KOPT-K1 (cell line): Measurements from ENCODE around the gene PLCL2.
A peak's percentile ranks its signal among the peaks of the same experiment; 100 is the strongest.

Experiments used
- H3K27ac ChIP-seq: fragments of 200-600 bp; sonication (generic); 2 replicates; pipeline ENCODE4 v1.5.1; 2016; ENCODE audit warnings: antibody characterized with exemption, mild to moderate bottlenecking, low read depth, low read length; ENCODE audit not compliant: poor library complexity, severe bottlenecking
- H3K36me3 ChIP-seq: fragments of 200-600 bp; sonication (generic); 2 replicates; pipeline ENCODE4 v1.5.1; 2017; ENCODE audit warnings: antibody characterized with exemption, mild to moderate bottlenecking, low read length, moderate library complexity; ENCODE audit not compliant: insufficient read depth
- H3K9me3 ChIP-seq: fragments of 200-600 bp; sonication (generic); 2 replicates; pipeline ENCODE4 v1.5.1; 2017; ENCODE audit warnings: antibody characterized with exemption, low read length, mild to moderate bottlenecking; ENCODE audit not compliant: insufficient read depth, poor library complexity, severe bottlenecking

PLCL2 gene

DNA sequence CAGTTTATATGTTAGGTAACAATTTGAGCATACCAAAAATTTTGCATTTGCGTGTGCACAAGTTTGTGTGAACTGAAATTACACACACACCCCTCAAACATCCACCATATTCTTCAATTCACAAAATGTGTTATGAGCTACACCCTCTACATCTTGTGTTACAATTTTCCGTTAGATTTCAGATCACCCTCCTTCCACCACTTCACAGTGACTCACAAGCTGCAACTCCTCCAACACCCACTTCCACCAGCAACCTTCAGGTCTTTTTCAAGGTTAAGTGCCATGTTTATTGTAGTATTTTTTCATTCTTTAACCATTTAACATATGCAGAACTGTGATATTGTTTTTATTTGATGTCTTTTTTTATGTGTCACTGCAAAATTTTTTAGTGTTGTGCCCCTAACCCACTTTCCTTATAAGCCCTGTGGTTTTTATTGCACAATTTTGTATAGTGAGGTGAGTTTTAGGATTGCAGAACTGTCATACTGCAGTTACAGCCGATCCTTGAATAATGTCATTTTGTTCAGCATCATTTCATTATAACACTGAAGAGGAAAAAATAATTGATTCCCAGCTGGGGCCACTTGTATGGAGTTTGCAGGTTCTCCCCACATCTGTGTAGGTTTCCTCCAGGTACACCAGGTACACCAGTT lies 148.9 kb downstream of the PLCL2 start:
- Histone ChIP-seq H3K36me3 (no peaks in the 10 kb centered on the region), H3K27ac (no peak overlapping the region), H3K9me3 (no peaks in the 10 kb centered on the region)

DNA sequence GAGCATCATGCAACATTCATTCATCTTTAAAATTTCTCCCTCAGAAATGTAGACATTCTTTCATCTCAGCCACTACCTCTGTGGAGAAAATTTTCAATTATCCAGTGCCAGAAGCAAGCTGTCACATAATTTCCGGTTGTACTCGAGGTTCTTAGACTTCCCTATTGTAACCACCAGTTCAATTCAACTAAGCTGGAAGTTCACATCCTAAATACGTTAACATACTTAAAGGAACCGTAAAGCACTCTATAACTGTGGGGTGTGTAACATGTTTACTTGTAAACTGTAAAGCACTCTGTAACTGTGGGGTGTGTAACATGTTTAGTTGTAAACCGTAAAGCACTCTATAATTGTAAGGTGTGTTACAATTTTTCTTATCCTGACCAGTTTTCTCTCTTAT lies 150.3 kb downstream of the PLCL2 start:
- no peak overlapping the region for H3K27ac ChIP-seq
- H3K9me3 ChIP-seq, result no peaks in the 10 kb centered on the region
- H3K36me3 ChIP-seq, result no peaks in the 10 kb centered on the region

DNA sequence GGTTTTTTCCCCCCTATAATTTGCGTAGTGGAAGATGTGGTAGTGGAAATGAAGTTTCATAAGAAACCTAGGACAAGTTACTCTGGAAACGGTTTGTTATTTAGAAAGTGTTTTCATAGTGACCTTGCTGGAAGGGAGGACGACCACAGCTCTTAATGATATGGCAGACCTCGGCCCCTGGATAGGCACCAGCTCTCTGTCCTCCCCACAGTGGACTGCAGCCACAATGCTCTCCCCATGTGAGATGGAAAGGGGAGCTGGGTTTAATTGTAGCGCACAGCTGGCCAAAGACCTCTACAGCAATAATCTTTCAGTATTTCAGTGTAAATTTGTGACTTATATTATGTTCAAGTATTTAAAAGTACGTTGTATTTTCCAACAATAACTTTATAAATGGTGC lies 151.2 kb downstream of the PLCL2 start:
- H3K9me3 ChIP-seq, result no peaks in the 10 kb centered on the region
- no peak overlapping the region for H3K27ac ChIP-seq
- H3K36me3 ChIP-seq, result no peaks in the 10 kb centered on the region

DNA sequence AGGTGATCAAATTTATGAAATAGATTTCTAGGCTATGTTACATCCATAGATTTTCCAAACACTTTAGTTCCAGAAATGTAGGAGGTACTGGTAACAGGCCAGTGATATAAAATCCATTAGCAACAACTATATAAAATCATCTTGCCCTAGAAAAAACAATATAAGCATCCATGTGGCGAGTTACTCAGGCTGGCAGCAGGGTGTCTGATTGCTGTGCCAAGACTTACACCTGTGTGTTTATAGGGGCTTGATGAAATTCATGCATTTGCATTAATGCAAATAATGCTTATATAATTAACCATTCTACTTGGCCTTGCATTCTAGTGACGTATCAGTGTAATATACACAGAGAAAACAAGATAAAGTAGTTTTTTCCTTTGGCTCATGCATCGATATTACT lies 153.4 kb downstream of the PLCL2 start:
- Histone ChIP-seq H3K9me3 (no peaks in the 10 kb centered on the region), H3K36me3 (peaks cover 2% of the 10 kb centered on the region; the same call in 1 of the 2 replicates), H3K27ac (no peak overlapping the region)

DNA sequence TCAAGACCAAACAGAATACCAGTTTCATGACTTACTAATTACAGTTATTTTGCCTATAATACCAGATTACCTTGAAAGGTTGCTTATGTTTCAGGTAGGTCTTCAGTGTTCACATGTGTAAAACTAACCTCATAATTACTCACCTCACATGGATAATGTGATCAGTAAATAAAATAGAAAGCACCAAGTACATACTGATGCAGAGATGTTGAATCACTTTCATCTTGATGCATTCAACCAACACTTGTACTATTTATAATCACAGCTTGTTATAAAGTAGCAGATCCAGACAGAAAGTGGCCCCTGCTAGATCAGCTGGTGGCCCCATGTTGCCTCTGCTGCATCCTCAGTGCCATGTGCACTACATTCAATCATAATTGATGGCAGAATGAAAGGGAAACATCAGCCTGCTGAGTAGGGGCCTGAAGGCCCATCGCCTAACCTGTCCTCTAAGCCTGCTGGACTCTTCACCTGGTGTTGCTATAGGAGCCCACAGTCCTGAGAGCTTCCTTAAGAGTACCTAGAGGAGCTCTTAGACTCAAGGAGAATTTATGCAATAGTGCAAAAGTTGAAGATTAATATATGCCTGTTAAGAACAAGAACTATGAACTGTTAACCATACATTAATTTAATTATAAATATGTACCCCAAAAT lies 154.3 kb downstream of the PLCL2 start:
- Histone ChIP-seq H3K36me3 (peaks cover 10% of the 10 kb centered on the region), H3K9me3 (no peaks in the 10 kb centered on the region), H3K27ac (no peak overlapping the region)

DNA sequence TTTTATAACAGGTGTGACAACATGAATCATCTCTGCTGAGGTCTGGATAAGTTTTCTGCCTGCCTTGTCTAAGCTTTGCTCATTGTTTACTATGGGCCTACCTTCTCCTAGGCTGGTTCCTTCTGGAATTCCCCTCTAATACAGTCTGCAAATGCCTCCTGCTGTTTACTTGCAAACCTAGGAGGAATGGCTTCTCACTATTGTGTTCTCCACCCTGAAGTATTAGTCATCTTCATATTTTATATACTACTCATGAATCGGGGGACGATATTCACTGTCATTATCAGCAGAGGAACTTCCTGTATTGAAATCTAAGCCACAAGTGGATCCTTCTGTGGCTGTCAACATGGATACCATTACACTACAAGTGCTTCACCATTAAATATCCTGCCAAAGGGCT lies 154.8 kb downstream of the PLCL2 start:
- no peak overlapping the region for H3K27ac ChIP-seq
- H3K36me3 ChIP-seq, result peaks cover 11% of the 10 kb centered on the region
- H3K9me3 ChIP-seq, result no peaks in the 10 kb centered on the region

DNA sequence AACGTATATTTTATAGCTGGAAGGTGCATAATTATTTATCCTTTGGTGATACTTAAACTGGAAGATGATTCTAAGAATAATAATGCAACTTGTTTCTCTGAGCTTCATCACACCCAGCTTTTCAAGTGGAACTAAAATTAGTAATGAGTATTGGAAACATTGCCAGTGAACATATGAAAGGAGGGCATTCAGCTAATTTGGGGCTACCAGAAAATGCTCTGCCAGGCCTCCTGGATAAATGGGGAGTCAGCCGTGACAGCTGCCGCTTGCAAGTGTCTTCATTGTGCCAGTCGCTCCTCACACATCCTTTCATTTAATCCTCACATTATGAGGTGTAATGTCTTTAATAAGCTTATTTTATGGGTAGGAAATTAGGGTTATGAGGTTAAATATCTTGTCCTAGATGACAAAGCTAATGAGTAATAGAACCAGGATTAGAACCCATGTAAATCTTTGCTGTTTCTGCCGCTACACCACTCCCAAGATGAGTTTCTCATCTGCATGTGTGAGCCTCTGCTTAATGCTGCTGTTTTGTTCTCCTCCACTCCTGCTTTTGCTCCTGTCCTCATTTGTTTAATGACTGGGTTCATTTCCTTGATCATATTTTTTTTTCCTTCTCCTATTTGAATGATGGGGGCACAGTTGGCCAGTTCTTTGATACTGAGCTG lies 155.7 kb downstream of the PLCL2 start:
- peaks cover 13% of the 10 kb centered on the region for H3K36me3 ChIP-seq
- no peak overlapping the region for H3K27ac ChIP-seq
- H3K9me3 ChIP-seq, result no peaks in the 10 kb centered on the region

DNA sequence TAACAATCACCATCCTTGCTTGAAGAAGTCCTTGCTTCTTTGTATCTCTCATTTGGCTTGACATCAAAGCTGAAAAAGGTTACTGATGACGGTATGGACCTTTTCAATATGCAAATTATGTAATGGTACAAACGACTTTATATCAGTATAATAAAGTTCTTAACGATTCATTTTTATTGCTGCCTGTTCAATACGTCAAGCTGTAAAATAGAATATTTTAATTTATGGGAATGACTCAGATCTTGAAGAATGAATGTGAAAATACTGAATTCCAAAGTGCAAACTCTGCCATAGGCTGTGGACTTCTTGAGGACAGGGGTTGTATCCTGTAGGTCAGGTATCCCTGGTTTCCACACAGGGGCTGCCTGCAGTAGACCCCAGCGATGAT lies 156.2 kb downstream of the PLCL2 start:
- Histone ChIP-seq H3K36me3 (peaks cover 17% of the 10 kb centered on the region), H3K9me3 (no peaks in the 10 kb centered on the region), H3K27ac (no peak overlapping the region)

DNA sequence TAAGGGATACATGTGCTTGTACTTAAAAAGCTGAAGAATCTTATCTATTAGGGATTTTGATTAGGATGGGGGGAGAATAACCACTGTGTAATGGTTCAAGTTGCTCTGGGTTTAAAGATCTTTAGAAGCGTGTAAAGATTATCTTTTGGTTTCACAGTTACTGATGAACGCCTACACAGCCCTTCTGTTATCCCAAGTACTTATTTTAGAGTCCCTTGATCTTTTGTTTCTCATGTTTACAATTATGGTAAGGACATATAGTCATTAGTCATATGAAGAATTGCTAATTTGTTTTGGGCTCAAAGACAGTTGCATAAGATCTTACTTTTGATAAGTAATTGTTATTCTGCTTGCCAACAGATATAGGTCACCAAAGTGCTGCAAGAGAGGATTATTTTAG lies 160.1 kb downstream of the PLCL2 start:
- H3K9me3 ChIP-seq, result peaks cover 15% of the 10 kb centered on the region
- H3K27ac ChIP-seq, result no peak overlapping the region
- H3K36me3 ChIP-seq, result peaks cover 33% of the 10 kb centered on the region

DNA sequence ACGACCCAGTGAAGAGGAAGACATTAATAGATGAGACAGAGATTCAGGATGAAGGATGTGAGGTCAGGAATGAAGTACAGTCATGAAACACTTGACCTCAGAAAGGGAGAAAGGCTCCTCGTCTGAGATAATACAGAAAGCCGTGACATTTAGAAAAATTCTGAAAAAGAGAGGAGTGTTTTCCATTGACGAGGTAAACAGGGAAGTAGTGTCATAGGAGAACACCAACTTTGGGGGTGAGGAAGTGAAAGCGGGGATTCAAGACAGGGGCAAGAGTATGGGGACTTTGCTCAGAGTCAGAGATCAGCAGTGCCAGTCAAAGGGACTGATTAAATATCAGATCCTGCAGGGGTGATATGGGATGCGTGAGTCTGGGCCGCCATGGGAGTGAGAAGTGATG lies 160.9 kb downstream of the PLCL2 start:
- Histone ChIP-seq H3K9me3 (peaks cover 15% of the 10 kb centered on the region), H3K27ac (no peak overlapping the region), H3K36me3 (peaks cover 37% of the 10 kb centered on the region)

DNA sequence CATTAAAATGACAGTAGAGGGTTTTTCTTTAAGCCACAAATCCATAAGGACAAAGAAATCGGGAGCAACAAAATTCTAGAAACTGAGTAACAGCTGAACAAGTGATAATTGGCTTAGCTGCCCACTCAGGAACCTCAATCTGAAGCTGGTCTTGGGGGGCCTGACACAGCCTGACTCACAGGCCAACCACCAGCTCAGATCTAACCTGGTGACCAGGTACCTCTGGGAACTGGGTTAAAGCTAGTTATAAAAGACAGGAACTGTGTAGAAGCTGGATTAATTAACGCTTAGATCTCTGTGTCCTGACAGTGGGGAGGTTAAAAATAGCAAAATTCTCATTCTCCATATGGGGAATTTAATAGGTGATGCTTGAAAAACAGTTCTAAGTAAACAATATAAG lies 161.9 kb downstream of the PLCL2 start:
- no peak overlapping the region for H3K27ac ChIP-seq
- peaks cover 15% of the 10 kb centered on the region for H3K9me3 ChIP-seq
- H3K36me3 ChIP-seq, result peaks cover 37% of the 10 kb centered on the region

DNA sequence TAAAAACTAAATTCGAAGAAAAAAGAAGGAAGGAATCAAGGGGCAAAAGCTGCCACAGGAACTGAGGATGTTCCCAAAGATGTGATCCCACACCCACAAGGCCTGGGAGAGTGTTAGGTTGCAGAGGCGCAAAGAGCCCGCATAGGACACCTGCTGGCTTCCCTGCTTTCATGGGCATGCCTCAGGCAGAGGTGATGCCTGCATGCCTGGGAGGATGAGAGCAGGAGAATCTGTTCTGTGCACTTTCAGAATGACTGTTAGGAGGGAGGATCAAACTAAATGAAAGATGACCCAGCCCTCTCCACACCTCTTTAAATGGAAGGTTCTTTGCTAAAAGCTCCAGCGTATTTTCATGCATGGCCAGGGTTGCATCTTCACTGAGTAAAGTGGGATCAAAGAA lies 162.4 kb downstream of the PLCL2 start:
- Histone ChIP-seq H3K36me3 (peaks cover 37% of the 10 kb centered on the region), H3K27ac (peak overlapping the region; percentile 44), H3K9me3 (peaks cover 15% of the 10 kb centered on the region)

DNA sequence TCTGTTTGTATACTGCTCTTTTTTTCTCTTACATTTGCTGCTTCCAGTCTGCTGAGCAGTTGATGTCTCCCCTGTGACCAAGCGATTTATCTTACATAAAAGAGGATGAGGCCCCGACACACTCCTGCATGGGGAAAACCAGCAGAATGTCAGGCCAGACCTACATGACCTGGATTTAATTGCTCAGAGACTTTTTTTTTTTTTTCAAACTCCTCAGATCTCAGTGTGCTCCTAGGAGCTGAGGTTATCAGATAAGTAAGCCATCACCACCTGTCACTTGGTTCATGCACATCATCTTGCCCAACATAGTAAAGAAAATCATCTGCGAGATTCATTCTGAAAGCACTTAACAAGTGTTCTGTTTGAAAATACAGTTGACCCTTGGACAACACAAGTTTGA lies 163.1 kb downstream of the PLCL2 start:
- peak overlapping the region; percentile 44 for H3K27ac ChIP-seq
- H3K36me3 ChIP-seq, result peaks cover 37% of the 10 kb centered on the region
- peaks cover 15% of the 10 kb centered on the region for H3K9me3 ChIP-seq

DNA sequence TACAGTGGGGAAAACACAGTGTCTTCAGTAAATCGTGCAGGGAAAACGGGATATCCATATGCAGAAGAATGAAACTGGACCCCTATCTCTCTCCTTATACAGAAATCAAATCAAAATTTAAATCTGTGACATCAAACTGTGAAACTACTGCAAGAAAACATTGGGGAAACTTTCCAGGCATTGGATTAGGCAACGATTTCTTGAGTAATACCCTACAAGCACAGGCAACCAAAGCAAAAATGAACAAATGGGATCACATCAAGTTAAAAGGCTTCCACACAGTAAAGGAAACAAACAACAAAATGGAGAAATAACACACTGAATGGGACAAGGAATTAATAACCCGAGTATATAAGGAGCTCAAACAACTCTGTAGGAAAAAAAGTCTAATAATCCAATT lies 165.3 kb downstream of the PLCL2 start:
- peaks cover 26% of the 10 kb centered on the region for H3K36me3 ChIP-seq
- H3K9me3 ChIP-seq, result peaks cover 15% of the 10 kb centered on the region
- H3K27ac ChIP-seq, result no peak overlapping the region

DNA sequence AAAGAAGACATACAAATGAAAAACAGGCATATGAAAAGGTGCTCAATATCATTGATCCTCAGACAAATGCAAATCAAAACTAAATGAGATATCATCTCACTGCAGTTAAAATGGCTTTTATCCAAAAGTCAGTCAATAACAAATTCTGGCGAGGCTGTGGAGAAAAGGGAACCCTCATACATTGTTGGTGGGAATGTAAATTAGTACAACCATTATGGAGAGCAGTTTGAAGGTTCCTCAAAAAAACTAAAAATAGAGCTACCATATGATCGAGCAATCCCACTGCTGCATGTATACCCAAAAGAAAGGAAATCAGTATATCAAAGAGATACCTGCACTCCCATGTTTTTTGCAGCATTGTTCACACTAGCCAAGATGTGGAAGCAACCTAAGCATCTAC lies 165.8 kb downstream of the PLCL2 start:
- H3K27ac ChIP-seq, result no peak overlapping the region
- peaks cover 15% of the 10 kb centered on the region for H3K9me3 ChIP-seq
- peaks cover 24% of the 10 kb centered on the region for H3K36me3 ChIP-seq

DNA sequence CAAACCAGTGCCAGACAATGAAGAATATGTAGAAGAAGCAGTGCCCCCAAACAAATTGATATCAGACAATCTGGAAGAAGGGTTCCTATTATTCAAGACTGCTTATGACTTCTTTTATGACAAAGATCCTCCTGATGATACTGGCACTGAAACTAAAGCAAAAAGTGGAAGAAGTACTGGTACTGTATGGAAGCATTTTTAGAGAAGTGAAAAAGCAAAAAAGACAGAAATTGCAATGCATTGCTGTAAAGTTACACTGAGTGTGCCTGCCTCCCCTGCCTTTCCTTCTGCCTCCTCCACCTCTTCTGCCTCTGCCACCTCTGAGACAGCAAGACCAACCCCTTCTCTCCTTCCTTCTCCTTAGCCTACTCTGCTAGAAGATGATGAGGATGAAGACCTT lies 167.6 kb downstream of the PLCL2 start:
- no peak overlapping the region for H3K27ac ChIP-seq
- H3K36me3 ChIP-seq, result peaks cover 13% of the 10 kb centered on the region
- H3K9me3 ChIP-seq, result peaks cover 15% of the 10 kb centered on the region
